Fibroblast of lung (primary cell): Measurements from ENCODE around the gene PRCD. TPM values are rescaled to one million over a fixed set of nuclear protein-coding genes. Genes with fewer than 3 reads are reported as not detected.

Source experiments
- DNase-seq, 2 donors: peaks; one replicate each; pipeline versions ENCODE4 v3.0.0 to v3.0.0-alpha.2; 2010; ENCODE audit warnings: low read depth in 2 of 2
- H2AFZ ChIP-seq: 2 replicates; pipeline ENCODE4 v1.5.1; 2012; ENCODE audit warnings: low read length, control low read depth, inconsistent platforms
- H3K27ac ChIP-seq: 2 replicates; pipeline ENCODE4 v1.5.1; 2011; ENCODE audit warnings: low read length, control low read depth; ENCODE audit not compliant: insufficient read depth
- H3K27me3 ChIP-seq: 2 replicates; pipeline ENCODE4 v1.5.1; 2011; ENCODE audit warnings: mild to moderate bottlenecking, low read length; ENCODE audit not compliant: control insufficient read depth, insufficient read depth
- H3K36me3 ChIP-seq: 2 replicates; pipeline ENCODE4 v1.5.1; 2011; ENCODE audit warnings: low read length; ENCODE audit not compliant: control insufficient read depth, insufficient read depth
- H3K4me1 ChIP-seq: 2 replicates; pipeline ENCODE4 v1.5.1; 2011; ENCODE audit warnings: low read length; ENCODE audit not compliant: control insufficient read depth, insufficient read depth; ENCODE audit errors: extremely low read depth
- H3K4me2 ChIP-seq: 2 replicates; pipeline ENCODE4 v1.5.1; 2011; ENCODE audit warnings: low read length, control low read depth; ENCODE audit not compliant: insufficient read depth; ENCODE audit errors: extremely low read depth
- H3K4me3 ChIP-seq, 4 experiments: fragments of 200-600 bp in 1 of 4; sonication (generic) in 1 of 4; replicated peaks in 1 of 4; 2 replicates each; pipeline ENCODE4 v1.5.1; 2011 to 2016; ENCODE audit warnings: low read length in 4 of 4, low read depth in 3 of 4, mild to moderate bottlenecking in 3 of 4, control low read depth in 2 of 4, inconsistent platforms in 1 of 4, mixed read lengths in 1 of 4; ENCODE audit not compliant: insufficient read depth in 1 of 4; ENCODE audit errors: control extremely low read depth in 1 of 4
- H3K79me2 ChIP-seq: 2 replicates; pipeline ENCODE4 v1.5.1; 2012; ENCODE audit warnings: mild to moderate bottlenecking, low read length, inconsistent platforms; ENCODE audit not compliant: control insufficient read depth, insufficient read depth
- H3K9ac ChIP-seq: 2 replicates; pipeline ENCODE4 v1.5.1; 2011; ENCODE audit warnings: mild to moderate bottlenecking, low read length, control low read depth; ENCODE audit not compliant: insufficient read depth
- H3K9me3 ChIP-seq: 2 replicates; pipeline ENCODE4 v1.5.1; 2012; ENCODE audit warnings: low read depth, low read length; ENCODE audit not compliant: control insufficient read depth, insufficient read depth
- H4K20me1 ChIP-seq: 2 replicates; pipeline ENCODE4 v1.5.1; 2011; ENCODE audit warnings: low read length; ENCODE audit not compliant: control insufficient read depth, insufficient read depth; ENCODE audit errors: extremely low read depth
- EZH2 ChIP-seq: IDR thresholded peaks from 2 replicates; pipeline ENCODE4 v1.5.1; 2012; ENCODE audit warnings: low read length, control low read depth, mild to moderate bottlenecking; ENCODE audit errors: missing control alignments
- polyA plus RNA-seq, 2 donors: library from polyadenylated mRNA; depleted of rRNA in 1 of 2; stranded (reverse) in 1 of 2; unstranded in 1 of 2; fragments of >200 nt; gene quantifications; 2 replicates each; pipeline ENCODE4 v1.2.1, GENCODE V29; 2011 to 2012; ENCODE audit warnings: missing spikeins in 1 of 2
- total RNA-seq: library from RNA; depleted of rRNA; stranded (reverse); fragments of >200 nt; gene quantifications from 2 replicates; pipeline ENCODE4 v1.2.1, GENCODE V29; 2014
- TF ChIP-seq, protein P1 (sequence below), 2 donors: IDR thresholded peaks in 1 of 2; conservative IDR thresholded peaks in 1 of 2; 1 replicate in 1 of 2; 2 replicates in 1 of 2; pipeline ENCODE4 v1.5.1; 2011 to 2012; ENCODE audit warnings: low read length in 2 of 2, control low read depth in 1 of 2, inconsistent platforms in 1 of 2, low read depth in 1 of 2, mild to moderate bottlenecking in 1 of 2

The PRCD gene
- total and polyA plus RNA-seq, 2 donors (not counting 1 experiment from before 2014, with no cell fraction given), result 0.89 to 4.3 TPM

DNA sequence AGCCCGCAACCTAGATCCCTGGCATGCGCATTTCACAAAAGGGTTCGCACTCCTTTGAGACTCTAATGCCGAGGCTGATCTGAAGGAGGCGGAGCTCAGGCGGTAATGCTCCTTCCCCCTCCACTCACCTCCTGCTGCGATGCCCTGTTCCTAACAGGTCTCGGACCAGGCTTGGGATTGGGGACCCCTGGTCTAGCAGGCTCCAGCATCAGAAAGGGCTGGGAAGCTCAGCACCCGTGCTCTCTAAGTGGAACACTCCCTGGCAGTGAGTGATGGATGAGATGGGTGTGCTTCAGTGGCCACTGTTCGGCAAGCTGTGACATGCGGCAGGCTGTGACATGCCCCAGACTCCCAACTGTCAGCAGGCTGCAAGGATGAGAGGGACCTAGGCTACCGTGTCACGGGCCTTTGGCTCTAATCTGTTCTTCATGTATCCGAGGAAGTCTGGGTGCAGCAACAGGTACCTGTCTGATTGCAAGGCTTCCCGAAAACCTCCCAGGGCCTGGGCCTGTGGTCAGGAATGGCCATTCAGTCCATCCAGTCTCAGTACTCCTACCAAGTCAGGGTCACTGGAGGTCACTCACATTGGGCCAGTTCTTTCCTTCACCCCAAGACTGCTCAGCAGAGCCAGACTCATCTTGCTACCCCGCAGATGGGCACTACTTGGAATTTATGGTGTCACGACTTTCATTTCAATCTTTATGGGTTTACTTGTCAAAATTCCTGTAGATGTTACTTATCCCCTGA, 47.1 kb downstream of the PRCD start:
- H3K27me3 ChIP-seq, result peaks cover 20% of the 10 kb centered on the region
- H3K4me3 ChIP-seq, result no peak overlapping the region
- DNase-seq, result no peak
- H2AFZ ChIP-seq, result no peak overlapping the region
- H3K36me3 ChIP-seq, result no peaks in the 10 kb centered on the region
- H3K79me2 ChIP-seq, result no peaks in the 10 kb centered on the region
- no peaks in the 10 kb centered on the region for H3K9me3 ChIP-seq
- H3K4me2 ChIP-seq, result no peak overlapping the region
- peaks cover 2% of the 10 kb centered on the region for H3K4me1 ChIP-seq
- no peak overlapping the region for H3K9ac ChIP-seq
- no peaks in the 10 kb centered on the region for H4K20me1 ChIP-seq
- TF ChIP-seq, protein P1, sequence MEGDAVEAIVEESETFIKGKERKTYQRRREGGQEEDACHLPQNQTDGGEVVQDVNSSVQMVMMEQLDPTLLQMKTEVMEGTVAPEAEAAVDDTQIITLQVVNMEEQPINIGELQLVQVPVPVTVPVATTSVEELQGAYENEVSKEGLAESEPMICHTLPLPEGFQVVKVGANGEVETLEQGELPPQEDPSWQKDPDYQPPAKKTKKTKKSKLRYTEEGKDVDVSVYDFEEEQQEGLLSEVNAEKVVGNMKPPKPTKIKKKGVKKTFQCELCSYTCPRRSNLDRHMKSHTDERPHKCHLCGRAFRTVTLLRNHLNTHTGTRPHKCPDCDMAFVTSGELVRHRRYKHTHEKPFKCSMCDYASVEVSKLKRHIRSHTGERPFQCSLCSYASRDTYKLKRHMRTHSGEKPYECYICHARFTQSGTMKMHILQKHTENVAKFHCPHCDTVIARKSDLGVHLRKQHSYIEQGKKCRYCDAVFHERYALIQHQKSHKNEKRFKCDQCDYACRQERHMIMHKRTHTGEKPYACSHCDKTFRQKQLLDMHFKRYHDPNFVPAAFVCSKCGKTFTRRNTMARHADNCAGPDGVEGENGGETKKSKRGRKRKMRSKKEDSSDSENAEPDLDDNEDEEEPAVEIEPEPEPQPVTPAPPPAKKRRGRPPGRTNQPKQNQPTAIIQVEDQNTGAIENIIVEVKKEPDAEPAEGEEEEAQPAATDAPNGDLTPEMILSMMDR (conservative IDR thresholded peaks at IDR 0.05 in 1 of 2, IDR thresholded peaks at IDR 0.05 in 1 of 2; ENCODE audit: low read depth in 1 of 2, low read length in 2 of 2), result no peak
- peak; percentile 84 for TF ChIP-seq EZH2
- H3K27ac ChIP-seq, result no peak overlapping the region

DNA sequence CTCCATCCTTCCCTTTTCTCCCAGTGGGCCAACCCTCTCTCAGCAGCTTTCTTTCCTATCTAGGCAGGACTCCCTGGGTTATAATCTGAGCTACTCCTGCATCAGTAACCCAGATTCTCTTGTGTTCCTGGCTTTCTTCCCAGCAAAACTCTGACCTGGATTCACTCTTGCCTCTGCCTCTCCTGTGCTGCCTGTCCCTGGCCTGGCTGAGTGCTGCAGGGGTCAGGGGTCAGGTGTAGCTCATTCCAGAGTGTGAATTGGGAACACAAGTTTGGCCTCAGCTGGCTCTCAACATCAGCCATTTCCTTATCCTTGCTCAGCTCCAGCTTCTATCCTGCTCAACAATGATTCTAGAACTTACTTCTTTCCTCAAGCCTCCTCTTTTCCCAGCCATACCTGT, 48.3 kb downstream of the PRCD start:
- peaks cover 2% of the 10 kb centered on the region for H3K4me1 ChIP-seq
- H4K20me1 ChIP-seq, result no peaks in the 10 kb centered on the region
- no peak overlapping the region for H3K4me3 ChIP-seq
- H3K79me2 ChIP-seq, result no peaks in the 10 kb centered on the region
- no peaks in the 10 kb centered on the region for H3K9me3 ChIP-seq
- DNase-seq, result no peak
- no peak overlapping the region for H3K9ac ChIP-seq
- no peaks in the 10 kb centered on the region for H3K36me3 ChIP-seq
- TF ChIP-seq EZH2, result no peak
- no peak overlapping the region for H3K4me2 ChIP-seq
- H2AFZ ChIP-seq, result no peak overlapping the region
- H3K27ac ChIP-seq, result no peak overlapping the region
- H3K27me3 ChIP-seq, result peaks cover 20% of the 10 kb centered on the region

DNA sequence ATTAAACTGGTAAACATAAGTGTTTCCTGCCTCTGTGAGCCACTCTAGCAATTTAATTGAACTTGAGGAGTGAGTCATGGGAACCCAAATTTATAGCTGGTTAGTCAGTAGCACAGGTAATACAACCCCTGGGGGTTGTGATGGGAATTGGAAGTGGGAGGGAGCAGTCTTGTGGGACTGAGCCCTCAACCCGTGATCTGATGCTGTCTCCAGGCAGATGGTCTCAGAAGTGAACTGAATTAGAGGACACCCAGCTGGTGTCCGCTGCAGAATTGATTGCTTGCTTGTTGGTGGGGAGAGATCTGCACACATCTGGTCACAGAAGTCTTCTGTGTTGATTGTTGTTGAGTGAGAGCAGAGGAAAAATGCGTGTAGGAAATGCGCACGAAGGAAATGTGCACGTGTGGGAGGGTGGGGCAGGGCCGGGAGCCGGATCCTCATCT, 53.6 kb downstream of the PRCD start:
- Histone ChIP-seq H3K4me1 (no peaks in the 10 kb centered on the region), H3K27ac (no peak overlapping the region), H3K9ac (no peak overlapping the region), H3K36me3 (no peaks in the 10 kb centered on the region), H3K27me3 (no peaks in the 10 kb centered on the region), H3K79me2 (no peaks in the 10 kb centered on the region), H2AFZ (no peak overlapping the region), H4K20me1 (no peaks in the 10 kb centered on the region), H3K4me3 (no peak overlapping the region), H3K9me3 (no peaks in the 10 kb centered on the region), H3K4me2 (no peak overlapping the region)
- TF ChIP-seq, protein P1 (conservative IDR thresholded peaks at IDR 0.05 in 1 of 2, IDR thresholded peaks at IDR 0.05 in 1 of 2; ENCODE audit: low read depth in 1 of 2, low read length in 2 of 2), result no peak
- no peak for TF ChIP-seq EZH2
- no peak for DNase-seq
